Activated CD4-positive, alpha-beta T cell treated with anti-CD3 and anti-CD28 coated beads, Interleukin-2, Interleukin-4, amounts not matched to agents 100 ng/mL and 50 ng/mL, durations not matched to agents 16 hours and 8 hours (primary cell): ENCODE results near the gene APCDD1.
A peak's percentile ranks its signal among the peaks of the same experiment; 100 is the strongest.
"Not testable (repeated sequence)": the region's sequence is repeated elsewhere in the genome, so short reads cannot be mapped to it uniquely, and the experiment has no call there.

Experiments used
- DNase-seq: peaks from one replicate; pipeline ENCODE4 v3.0.0-alpha.2; 2020; ENCODE audit warnings: low spot score

The APCDD1 gene

GRCh38 chr18:10526561-10526949, 72.1 kb downstream of the APCDD1 start:
- no peak for DNase-seq

- no peak for DNase-seq
Observed at GRCh38 chr18:10528439-10528838, 74.0 kb downstream of the APCDD1 start.

GRCh38 chr18:10530002-10530401, 75.6 kb downstream of the APCDD1 start:
- peak; percentile 5 for DNase-seq

GRCh38 chr18:10530852-10531251, 76.4 kb downstream of the APCDD1 start:
- peak; percentile 35 for DNase-seq

DNA sequence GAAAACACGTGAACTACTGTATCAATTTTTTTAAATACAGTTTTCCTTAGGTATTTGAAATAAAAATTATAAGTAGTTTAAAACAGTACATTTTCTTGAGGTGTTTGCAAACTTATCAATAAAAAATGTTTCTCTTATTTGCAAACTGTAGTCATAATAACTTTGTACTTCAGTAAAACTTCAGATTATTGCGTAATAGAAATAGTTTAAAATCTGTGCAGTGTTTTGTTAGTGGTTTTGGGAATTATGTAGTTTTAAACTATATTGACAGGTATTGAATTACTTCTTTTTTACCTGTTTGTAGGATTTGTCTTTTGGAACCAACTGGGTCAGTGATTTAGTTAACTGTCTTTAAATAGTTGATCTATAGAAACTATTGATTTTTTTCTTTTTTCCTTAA, 78.7 kb downstream of the APCDD1 start:
- DNase-seq, result no peak

DNA sequence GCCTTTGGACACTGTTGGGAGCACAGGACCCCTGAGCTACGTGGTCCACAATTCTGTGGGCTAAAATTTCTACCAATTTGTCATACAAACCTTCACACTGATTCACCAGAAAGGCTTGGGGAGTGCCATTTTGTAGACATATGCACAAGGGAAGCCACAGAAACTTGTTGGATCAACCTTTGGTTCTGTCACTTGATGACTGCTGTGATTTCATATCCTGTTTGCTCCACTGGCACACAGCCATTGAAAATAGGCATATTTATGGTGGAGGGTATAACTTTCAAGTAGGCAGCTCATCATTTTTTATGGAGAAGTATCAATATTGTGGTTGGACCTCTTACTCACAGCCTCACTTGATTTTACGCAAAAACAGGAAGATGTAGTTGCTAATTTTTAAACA, 81.8 kb downstream of the APCDD1 start:
- DNase-seq, result peak; percentile 6

DNA sequence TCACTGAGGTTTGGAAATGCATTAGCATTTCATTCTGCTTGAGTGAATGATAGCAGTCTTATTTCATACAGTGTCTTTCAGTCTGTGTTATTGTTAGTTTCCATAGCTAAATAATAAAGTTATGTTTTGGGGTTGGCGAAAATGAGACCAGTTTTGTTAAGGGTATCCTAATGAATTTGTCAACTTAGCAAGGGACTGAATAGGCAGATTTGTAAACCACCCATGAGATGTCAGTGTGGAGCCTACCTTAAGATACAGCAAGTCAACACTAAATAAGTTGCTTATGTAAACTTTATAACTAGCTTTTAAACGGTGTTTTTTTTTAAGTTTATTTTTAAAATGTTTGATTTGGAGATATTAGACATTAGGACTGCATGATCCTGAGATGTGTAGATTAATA, 83.3 kb downstream of the APCDD1 start:
- DNase-seq, result no peak

DNA sequence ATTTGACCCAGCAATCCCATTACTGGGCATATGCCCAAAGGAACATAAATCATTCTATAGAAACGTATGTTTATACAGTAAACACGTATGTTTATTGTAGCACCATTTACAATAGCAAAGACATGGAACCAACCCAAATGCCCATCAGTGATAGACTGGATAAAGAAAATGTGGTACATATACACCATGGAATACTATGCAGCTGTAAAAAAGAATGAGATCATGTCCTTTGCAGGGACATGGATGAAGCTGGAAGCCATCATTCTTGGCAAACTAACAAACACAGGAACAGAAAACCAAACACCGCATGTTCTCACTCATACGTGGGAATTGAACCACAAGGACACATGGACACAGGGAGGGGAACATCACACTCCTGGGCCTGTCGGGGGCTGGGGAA, 84.7 kb downstream of the APCDD1 start:
- not testable (repeated sequence) for DNase-seq
